K562 (cell line): ENCODE measurements around the gene HOXB6. TPM values are rescaled to one million over a fixed set of nuclear protein-coding genes. Genes with fewer than 3 reads are reported as not detected.

Source experiments
- CXXC5 ChIP-seq: fragments of 250-450 bp; sonication (Bioruptor Pico); IDR thresholded peaks from 2 replicates; pipeline ENCODE4 v1.8.0; 2022; ENCODE audit warnings: inconsistent platforms, mild to moderate bottlenecking, moderate library complexity
- HINFP ChIP-seq: fragments of 450-650 bp; conservative IDR thresholded peaks from 2 replicates; pipeline ENCODE4 v1.6.1; 2016; ENCODE audit warnings: missing genetic modification characterization, low read depth, mild to moderate bottlenecking, control low read depth, missing compliant biosample characterization
- POLR2G ChIP-seq: fragments of 200-400 bp; formaldehyde crosslinking; IDR thresholded peaks from 2 replicates; pipeline ENCODE4 v1.6.1; 2017; ENCODE audit warnings: low read depth, mild to moderate bottlenecking, antibody characterized with exemption, low read length, moderate library complexity
- RBM17 ChIP-seq: fragments of 200-400 bp; formaldehyde crosslinking; IDR thresholded peaks from 2 replicates; pipeline ENCODE4 v1.6.1; 2017; ENCODE audit warnings: low read depth, mild to moderate bottlenecking, low read length, borderline replicate concordance
- SRF ChIP-seq, 2 experiments: fragments of 250-450, 450-650 bp in 1 of 2; sonication (Bioruptor Pico) in 1 of 2; sonication (generic) in 1 of 2; formaldehyde crosslinking; IDR thresholded peaks; 2 replicates each; pipeline versions ENCODE4 v1.5.0 to v1.5.1; 2020 to 2022; ENCODE audit warnings: mild to moderate bottlenecking in 1 of 2, missing genetic modification reagents in 1 of 2
- SRSF3 ChIP-seq: fragments of 200-400 bp; formaldehyde crosslinking; IDR thresholded peaks from 2 replicates; pipeline ENCODE4 v1.6.1; 2016; ENCODE audit warnings: mild to moderate bottlenecking, low read length, moderate library complexity; ENCODE audit not compliant: insufficient read depth
- TGIF2 ChIP-seq: sonication (generic); formaldehyde crosslinking; IDR thresholded peaks from 2 replicates; pipeline ENCODE4 v1.8.1; 2022; ENCODE audit warnings: mild to moderate bottlenecking, missing genetic modification reagents, moderate library complexity
- ZNF12 ChIP-seq: sonication (generic); formaldehyde crosslinking; IDR thresholded peaks from 2 replicates; pipeline ENCODE4 v1.4.0; 2020; ENCODE audit warnings: mild to moderate bottlenecking, missing genetic modification reagents
- ZNF224 ChIP-seq: sonication (generic); formaldehyde crosslinking; IDR thresholded peaks from 2 replicates; pipeline ENCODE4 v1.8.0; 2022; ENCODE audit warnings: mild to moderate bottlenecking, missing genetic modification reagents
- ZNF24 ChIP-seq: fragments of 450-650 bp; IDR thresholded peaks from 2 replicates; pipeline ENCODE4 v1.6.1; 2016
- ZNF280A ChIP-seq: fragments of 450-650 bp; IDR thresholded peaks from 2 replicates; pipeline ENCODE4 v1.6.1; 2018; ENCODE audit warnings: mild to moderate bottlenecking, low read depth; ENCODE audit not compliant: partially characterized antibody
- ZNF347 ChIP-seq: fragments of 450-650 bp; formaldehyde crosslinking; IDR thresholded peaks from 2 replicates; pipeline ENCODE4 v1.4.0; 2020; ENCODE audit warnings: low read depth, mild to moderate bottlenecking, moderate library complexity
- ZNF785 ChIP-seq: fragments of 250-450 bp; sonication (Bioruptor Pico); IDR thresholded peaks from 2 replicates; pipeline ENCODE4 v1.4.0; 2020; ENCODE audit warnings: mild to moderate bottlenecking
- ZSCAN32 ChIP-seq: fragments of 450-650 bp; formaldehyde crosslinking; IDR thresholded peaks from 2 replicates; pipeline ENCODE4 v1.4.0; 2020; ENCODE audit warnings: mild to moderate bottlenecking, moderate library complexity
- polyA plus RNA-seq, 8 experiments: library from polyadenylated mRNA; depleted of rRNA in 4 of 8; stranded (reverse) in 5 of 8; unstranded in 3 of 8; fragments of >200 nt; fragmentation: Nextera tagmentation in 2 of 8; fragmentation: Illumina TruSeq in 1 of 8; extraction: Ambion mirVana in 2 of 8; extraction: Trizol in 1 of 8; gene quantifications; 2 replicates each; pipeline versions ENCODE4 v1.2.1 to v1.2.3, GENCODE V29; 2011 to 2014; ENCODE audit warnings: inconsistent platforms in 1 of 8, missing spikeins in 1 of 8
- total RNA-seq, 7 experiments: library from RNA; depleted of rRNA in 6 of 7; stranded (reverse); fragments of >200 nt in 6 of 7; fragmentation: Illumina TruSeq in 2 of 7; extraction: Trizol in 2 of 7; gene quantifications; 2 replicates each; pipeline versions ENCODE4 v1.2.1 to v1.2.3, GENCODE V29; 2011 to 2021; ENCODE audit warnings: low replicate concordance in 1 of 7
- TF ChIP-seq, protein P1 (sequence below), 2 experiments: IDR thresholded peaks; 2 replicates each; pipeline ENCODE4 v1.6.1; 2011; ENCODE audit warnings: borderline replicate concordance in 1 of 2, control low read depth in 1 of 2, low read depth in 1 of 2, low read length in 1 of 2, mild to moderate bottlenecking in 1 of 2, mixed read lengths in 1 of 2, moderate library complexity in 1 of 2; ENCODE audit not compliant: insufficient read depth in 1 of 2, insufficient read length in 1 of 2, poor library complexity in 1 of 2, severe bottlenecking in 1 of 2; ENCODE audit errors: extremely low read depth in 1 of 2
- TF ChIP-seq, protein P2 (sequence below): fragments of 250-450 bp; sonication (Bioruptor Pico); IDR thresholded peaks from 2 replicates; pipeline ENCODE4 v1.6.1; 2021; ENCODE audit warnings: mild to moderate bottlenecking
- TF ChIP-seq, protein P3 (sequence below): fragments of 200-800 bp; sonication (Bioruptor generic); IDR thresholded peaks from 2 replicates; pipeline ENCODE4 v1.6.1; 2017; ENCODE audit warnings: missing genetic modification characterization, missing compliant biosample characterization
- TF ChIP-seq, protein P4 (sequence below): fragments of 250-450 bp; sonication (Bioruptor Pico); IDR thresholded peaks from 2 replicates; pipeline ENCODE4 v1.5.1; 2021; ENCODE audit warnings: mild to moderate bottlenecking

Gene HOXB6
- total and polyA plus RNA-seq, 9 of the 15 experiments (the other 6 are each of a cell fraction or from before 2014, with no cell fraction given): 1.2 to 14.8 (median 4.9) TPM

- TF ChIP-seq HINFP (no peak), SRSF3 (no peak), POLR2G (peak; percentile 79), ZSCAN32 (CRISPR knock-in tag) (no peak), ZNF224 (CRISPR knock-in tag) (no peak), ZNF347 (CRISPR knock-in tag) (no peak), ZNF785 (no peak), ZNF24 (no peak), SRF (CRISPR knock-in tag; IDR thresholded peaks at IDR 0.05) (0 out of 4 replicates have a peak, but pooled peaks of 1 of the 2 experiments have one; percentile 6), ZNF280A (no peak), TGIF2 (CRISPR knock-in tag) (no peak), CXXC5 (peak; percentile 25; the same call in 1 of the 2 replicates), ZNF12 (CRISPR knock-in tag) (no peak), RBM17 (no peak)
- TF ChIP-seq, protein P1, sequence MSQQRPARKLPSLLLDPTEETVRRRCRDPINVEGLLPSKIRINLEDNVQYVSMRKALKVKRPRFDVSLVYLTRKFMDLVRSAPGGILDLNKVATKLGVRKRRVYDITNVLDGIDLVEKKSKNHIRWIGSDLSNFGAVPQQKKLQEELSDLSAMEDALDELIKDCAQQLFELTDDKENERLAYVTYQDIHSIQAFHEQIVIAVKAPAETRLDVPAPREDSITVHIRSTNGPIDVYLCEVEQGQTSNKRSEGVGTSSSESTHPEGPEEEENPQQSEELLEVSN (IDR thresholded peaks at IDR 0.05; ENCODE audit: borderline replicate concordance in 1 of 2, extremely low read depth in 1 of 2, insufficient read depth in 1 of 2, insufficient read length in 1 of 2, low read depth in 1 of 2, low read length in 1 of 2, poor library complexity in 1 of 2, severe bottlenecking in 1 of 2): no peak
- TF ChIP-seq, protein P2, sequence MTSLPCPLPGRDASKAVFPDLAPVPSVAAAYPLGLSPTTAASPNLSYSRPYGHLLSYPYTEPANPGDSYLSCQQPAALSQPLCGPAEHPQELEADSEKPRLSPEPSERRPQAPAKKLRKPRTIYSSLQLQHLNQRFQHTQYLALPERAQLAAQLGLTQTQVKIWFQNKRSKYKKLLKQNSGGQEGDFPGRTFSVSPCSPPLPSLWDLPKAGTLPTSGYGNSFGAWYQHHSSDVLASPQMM: no peak
- TF ChIP-seq, protein P3, sequence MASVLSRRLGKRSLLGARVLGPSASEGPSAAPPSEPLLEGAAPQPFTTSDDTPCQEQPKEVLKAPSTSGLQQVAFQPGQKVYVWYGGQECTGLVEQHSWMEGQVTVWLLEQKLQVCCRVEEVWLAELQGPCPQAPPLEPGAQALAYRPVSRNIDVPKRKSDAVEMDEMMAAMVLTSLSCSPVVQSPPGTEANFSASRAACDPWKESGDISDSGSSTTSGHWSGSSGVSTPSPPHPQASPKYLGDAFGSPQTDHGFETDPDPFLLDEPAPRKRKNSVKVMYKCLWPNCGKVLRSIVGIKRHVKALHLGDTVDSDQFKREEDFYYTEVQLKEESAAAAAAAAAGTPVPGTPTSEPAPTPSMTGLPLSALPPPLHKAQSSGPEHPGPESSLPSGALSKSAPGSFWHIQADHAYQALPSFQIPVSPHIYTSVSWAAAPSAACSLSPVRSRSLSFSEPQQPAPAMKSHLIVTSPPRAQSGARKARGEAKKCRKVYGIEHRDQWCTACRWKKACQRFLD (CRISPR knock-in tag): 0 out of 2 replicates have a peak, but pooled peaks have one; percentile 12
- TF ChIP-seq, protein P4, sequence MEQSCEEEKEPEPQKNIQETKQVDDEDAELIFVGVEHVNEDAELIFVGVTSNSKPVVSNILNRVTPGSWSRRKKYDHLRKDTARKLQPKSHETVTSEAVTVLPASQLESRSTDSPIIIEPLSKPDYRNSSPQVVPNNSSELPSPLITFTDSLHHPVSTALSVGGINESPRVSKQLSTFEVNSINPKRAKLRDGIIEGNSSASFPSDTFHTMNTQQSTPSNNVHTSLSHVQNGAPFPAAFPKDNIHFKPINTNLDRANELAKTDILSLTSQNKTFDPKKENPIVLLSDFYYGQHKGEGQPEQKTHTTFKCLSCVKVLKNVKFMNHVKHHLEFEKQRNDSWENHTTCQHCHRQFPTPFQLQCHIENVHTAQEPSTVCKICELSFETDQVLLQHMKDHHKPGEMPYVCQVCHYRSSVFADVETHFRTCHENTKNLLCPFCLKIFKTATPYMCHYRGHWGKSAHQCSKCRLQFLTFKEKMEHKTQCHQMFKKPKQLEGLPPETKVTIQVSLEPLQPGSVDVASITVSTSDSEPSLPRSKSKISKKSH (CRISPR knock-in tag): no peak
These were observed 20.0 kb upstream of the HOXB6 start (continued) for GRCh38 chr17:48624544-48625494.
